GM18861 (cell line): ENCODE results near the gene CD164L2.

Experiments used
- ATAC-seq: cut with Tn5 transposase; IDR thresholded peaks from one replicate; pipeline ENCODE4 v1.9.1; 2021; ENCODE audit not compliant: unreplicated experiment

Gene CD164L2

DNA sequence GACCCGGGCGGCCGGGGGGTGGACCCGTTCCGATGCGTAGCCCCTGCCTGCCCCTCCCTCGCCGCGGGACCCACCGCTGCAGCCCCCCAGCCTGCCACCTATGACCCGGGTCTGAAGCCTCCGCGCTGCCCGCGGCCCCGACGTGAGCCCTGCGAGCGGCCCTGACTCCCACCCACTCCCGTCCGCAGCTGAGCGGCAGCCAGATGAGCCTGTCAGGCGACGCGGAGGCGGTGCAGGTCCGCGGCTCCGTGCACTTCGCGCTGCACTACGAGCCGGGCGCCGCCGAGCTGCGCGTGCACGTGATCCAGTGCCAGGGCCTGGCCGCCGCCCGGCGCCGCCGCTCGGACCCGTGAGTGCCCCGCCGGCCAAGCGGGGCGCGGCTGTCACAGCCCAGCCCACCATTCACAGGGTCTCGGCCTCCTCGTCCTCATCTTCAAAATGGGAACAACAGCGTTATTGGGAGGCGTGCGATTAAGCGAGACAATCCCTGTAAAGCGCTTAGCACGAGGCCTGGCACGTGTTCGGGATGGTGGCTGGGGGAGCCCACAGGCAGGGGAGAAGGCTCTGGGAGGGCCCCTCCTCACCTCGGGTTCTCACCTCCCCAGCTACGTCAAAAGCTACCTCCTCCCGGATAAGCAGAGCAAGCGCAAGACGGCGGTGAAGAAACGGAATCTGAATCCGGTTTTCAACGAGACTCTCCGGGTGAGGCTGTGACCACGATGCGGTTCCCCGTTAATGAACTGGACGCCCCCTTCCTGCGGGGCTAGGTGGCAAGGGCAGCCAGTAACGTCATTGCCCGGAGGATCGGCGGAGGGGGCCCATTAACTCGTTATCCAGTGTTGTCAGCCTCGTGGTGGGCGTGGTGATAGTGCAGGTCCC is 33.1 kb downstream of the CD164L2 start:
- ATAC-seq: no peak

DNA sequence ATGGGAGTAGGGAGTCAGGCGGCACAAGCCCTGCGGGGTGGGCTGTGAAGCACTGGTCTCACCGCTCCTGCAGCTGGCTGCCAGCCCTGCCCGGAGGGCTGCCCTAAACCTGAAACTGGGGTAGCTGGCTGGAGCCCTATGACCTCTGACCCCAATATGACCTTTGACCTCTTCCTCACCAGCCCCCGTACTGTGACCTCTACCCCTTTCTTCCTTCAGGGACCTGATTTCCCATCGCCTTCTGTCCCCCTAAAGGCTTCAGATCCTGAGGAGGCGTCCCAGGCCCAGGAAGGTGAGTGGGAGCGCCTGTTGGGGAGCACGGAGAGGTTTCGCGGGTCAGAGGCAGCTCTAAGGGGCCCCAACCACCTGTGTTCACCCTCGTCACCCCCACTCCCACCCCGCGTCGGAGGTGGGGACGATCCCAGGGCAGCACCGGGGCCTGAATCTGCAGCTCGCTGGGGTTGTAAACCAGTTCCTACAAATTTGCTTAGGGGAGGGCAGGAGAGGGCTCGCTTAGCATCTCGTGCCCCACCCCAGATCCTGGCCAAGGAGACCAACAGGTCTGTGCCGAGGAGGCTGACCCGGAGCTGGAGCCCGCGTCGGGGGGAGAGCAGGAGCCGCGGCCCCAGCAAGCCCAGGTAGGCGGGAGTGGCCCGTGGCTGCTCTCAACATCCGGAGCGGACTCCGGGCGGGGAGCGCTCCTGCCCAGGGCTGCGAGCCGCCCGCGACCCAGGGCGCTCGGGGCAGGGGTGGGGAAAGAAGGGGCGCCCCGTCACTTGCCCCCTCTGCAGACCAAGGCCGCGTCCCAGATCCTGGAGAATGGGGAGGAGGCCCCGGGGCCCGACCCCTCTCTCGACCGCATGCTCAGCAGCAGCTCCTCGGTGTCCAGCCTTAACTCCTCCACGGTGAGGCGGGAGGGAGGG is 34.0 kb downstream of the CD164L2 start:
- ATAC-seq: no peak

DNA sequence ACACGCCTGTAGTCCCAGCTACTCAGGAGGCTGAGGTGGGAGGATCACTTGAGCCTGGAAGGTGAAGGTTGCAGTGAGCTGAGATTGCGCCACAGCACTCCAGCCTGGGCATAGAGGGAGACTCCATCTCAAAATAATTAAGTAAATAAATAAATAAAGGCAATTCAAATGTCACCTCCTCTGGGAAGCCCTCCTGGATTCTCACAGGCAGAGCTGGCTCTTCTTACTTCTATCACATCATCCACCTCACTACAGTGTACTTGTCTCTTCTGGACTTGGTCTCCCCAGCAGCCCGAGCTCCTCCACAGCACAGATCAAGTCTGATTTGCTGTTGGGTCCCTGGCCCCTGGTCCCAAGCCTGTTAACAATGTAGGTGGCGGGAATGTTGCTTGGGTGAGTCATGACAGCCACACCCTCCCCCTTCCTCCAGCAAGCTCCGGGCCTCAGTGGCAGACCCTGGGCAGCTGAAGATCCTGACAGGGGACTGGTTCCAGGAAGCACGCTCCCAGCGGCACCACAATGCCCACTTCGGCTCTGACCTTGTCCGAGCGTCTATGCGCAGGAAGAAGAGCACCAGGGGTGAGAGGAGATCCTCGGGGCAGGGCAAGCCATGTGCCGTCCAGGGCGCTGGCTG is 36.0 kb downstream of the CD164L2 start:
- ATAC-seq: no peak

DNA sequence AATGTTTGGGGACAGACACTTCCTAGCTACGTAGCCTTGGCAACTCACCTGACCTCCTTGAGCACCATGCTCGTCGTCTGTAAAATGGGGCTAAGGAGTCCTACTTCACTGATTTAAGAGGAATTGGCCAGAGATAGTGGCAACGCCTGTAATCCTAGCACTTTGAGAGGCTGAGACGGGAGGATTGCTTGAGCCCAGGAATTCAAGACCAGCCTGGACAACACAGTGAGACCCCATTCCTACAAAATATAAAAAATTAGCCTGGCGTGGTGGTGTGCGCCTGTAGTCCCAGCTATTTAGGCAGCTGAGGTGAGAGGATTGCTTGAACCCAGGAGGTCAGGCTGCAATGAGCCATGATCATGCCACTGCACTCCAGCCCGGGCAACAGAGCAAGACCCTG is 36.8 kb downstream of the CD164L2 start:
- ATAC-seq: no peak

DNA sequence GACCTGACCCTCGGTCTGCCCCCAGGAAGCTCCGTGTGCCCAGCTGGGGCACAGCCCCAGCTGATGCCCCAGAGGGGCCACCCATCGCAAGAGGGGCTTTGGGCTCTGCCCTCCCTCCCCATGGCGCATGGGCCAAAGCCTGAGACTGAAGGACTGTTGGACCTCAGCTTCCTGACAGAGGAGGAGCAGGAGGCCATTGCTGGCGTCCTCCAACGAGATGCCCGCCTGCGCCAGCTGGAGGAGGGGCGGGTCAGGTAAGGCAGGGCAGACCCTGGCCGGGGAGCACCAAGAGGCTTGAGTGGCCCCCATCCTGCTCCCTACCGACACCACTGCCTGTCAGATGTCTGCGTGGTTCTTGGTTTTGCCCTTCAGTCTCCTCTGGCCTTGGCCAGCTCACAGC is 37.9 kb downstream of the CD164L2 start:
- ATAC-seq: no peak

DNA sequence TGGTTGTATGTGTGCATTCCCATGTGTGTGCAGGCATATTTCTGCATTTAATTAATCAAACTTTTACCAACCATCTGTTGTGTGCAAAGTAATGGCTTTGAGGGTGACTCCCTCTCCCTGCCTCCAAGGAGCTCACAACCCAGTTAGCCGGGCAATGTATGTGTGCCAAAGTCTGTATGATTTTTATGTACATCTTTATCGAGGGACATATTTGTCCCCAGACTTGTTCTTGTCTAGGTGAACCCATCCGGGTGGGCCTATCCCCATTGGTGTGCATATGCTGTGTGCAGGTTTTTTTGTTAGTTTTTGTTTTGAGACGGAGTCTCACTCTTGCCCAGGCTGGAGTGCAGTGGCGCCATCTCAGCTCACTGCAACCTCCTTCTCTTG is 39.5 kb downstream of the CD164L2 start:
- no peak for ATAC-seq

DNA sequence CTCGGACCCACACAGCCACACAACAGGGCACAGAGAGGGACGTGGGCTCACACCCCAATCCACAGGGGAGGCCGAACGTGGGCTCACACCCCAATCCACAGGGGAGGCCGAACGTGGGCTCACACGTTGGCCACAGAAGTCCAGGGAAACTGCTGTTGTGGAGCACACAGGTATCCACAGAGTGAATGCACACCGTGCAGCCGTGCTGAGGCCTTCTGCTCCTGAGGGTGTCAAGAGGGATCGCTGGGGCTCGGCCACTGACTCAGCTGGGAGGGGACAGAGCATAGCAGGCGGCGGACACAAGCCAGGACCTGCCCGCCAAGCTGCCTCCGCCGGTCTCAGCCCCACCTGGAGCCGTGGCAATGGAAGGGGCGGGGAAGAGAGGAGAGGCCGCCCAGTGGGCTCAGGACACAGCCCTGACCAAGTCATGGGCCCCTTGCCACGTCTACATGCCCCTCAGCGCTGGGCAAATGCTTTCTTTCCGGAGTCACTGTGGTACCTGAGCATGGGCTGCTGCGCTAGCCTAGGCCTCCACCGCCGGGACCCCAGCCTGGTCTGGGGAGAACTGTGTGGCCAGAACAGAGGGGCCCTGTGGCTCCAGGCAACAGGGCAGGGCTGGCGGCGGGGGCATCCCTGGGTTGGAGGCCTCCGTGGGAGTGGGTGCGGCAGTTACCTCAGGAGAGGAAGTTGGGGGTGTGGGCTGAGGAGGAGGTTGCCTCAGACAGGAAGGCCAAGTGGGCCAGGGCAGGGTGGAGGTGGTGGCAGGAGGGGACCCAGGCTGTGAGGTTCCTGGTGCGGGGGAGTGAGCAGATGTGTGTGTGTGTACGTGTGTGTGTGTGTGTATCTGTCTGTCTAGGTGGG is 40.1 kb downstream of the CD164L2 start:
- no peak for ATAC-seq

DNA sequence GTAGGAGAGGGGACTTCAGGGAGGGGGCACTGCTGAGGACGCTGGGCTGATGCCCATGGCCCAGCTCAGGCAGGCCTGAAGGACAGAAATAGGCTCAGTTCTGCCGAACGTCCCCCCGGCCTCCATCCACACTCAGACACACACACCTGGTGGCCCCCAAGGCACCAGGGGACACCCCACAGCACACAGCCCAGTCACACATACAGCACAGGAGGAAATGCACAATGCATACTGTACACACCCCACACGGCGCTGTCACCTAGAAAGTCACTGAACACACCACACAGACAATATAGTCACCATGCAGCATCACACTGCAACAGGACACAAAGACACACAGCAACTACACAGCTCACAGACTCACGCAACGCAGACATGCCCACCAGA is 40.7 kb downstream of the CD164L2 start:
- ATAC-seq: no peak

DNA sequence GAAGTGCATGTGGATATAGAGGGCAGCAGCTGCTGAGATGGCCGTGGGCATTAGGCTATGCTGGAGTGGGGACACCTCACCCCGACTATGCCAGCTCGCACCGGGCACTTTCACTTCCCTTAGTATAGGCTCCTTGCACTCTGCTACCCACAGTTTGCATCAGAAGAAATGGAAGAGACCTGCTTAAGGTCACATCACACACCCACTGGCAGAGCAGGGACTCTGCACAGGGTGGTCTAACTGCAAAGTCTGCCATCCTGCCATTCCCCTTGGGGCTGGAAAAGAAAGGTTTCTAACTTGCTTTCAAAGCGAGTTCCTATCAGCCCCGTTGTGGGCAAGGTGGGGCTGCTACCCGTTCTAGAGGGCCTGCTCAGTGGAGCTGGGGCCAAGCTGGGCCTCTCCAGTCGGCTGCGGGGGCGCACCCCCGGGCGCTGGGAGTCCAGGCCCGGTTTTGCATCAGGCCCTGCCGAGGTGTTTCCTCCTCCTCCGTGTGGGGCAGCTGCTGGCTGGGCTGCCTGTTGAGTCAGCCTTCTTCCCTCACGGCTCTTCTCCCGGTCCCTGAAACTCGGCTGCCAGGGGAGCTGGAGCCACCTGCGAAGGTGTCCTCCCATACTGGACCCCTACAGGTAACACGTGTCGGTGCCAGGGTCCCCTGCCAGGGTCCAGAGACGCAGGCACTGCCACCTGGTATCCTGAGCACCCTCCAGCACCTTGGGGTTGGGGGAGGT is 41.4 kb downstream of the CD164L2 start, which contains the start of gene SYTL1:
TSS of gene SYTL1 (plus strand) at position 498 of the 728 bp plus-strand sequence. CDS start 3,313 bp downstream, outside the sequence.
- ATAC-seq: no peak

DNA sequence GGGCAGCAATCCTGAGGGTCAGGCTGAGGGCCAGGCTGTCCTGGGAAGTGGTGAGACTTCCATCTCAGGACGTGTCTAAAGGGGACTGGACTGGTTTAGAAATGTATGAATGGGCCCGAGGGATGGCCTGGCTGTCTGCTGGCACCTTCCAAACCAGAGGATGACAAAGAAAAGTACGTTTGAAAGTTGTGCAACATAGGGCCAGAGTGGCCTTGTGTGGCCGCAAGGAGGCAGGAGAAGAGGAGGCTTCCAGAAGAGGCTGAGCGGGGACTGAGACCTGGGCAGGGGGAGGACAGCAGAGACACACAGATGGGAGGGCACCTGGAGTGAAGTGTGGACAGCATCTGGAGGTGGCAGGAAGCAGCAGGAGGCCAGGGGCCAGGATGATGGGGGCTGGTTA is 43.9 kb downstream of the CD164L2 start:
- ATAC-seq: no peak

DNA sequence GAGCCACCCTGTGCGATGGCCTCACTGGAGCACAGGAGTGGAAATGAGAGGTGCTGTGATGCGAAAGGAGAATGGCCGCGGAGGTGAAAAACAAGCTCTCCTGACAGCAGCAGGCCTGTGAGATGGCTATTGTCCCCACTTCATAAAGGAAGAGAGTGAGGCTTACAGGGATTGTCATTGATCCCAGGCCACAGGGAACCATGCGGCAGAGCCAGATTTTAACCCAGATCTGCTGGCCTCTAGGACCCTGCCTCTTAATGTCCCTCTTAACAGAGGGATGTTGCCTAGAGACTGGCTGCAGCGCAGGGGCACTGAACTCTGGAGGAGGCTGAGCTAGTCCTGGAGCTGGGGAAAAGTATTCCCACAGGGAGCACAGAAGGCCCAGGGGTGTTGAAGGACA is 44.4 kb downstream of the CD164L2 start:
- ATAC-seq: no peak

DNA sequence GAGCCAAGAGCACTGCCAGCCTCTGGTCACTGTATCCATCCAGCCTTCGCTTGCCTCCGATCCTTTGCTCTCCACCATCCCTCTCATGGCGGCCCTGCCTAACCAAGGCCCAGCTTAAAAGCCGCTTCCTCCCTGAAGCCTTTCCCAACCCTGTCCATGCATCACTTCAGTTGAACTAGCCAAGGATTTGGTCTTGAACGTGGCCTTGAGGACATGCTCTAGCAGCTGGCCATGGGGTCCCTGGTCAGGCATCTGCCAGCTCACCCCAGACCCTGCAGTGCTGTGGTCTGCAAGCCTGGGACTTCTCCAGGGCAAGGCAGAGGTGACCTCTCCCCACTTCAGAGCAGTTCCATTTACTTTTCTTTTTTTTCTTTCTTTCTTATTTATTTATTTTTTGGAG is 46.4 kb downstream of the CD164L2 start:
- ATAC-seq: no peak

DNA sequence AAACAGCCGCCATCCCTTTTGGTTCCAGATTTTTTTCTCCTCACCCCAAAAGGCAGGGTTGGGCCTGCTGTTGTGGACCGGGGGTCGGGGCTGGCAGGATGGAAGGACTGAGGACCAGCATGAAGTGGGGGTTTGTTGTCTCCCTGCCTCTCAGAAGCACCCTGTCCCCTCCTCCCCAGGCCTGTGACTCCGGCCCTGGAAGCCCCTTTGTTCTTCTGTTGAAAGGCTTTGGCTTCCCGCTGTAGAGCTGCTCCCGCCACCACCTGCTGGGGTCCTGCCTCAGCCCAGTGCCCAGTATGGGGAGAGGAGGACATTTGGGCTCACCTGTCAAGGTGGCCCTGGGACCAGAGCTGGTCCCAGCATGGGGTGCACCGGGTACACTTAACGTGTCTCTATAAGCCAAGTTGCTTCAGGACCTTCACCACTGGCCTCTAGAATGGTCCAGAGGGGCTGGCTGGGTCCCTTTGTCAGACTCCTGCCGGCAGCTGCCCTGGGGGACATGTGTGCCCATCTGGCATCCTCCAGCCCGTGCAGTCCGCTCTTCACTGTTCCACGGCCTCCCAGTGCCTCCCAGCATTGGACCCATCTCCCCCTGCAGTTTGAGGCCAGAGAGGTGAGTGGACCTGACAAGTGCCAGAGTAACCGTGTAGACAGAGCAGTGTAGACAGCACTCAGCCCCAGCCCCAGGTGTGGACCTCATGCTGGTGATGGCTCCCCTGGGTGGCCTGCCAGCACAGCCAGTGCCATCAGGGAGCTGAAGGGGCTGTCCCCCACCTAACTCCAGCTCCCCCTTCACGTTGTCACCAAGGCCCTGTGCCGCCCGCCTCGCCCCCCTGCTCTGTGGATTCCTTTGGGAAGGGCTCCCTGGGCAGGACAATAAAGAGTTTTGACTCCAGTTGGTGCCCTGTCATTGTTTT is 47.4 kb downstream of the CD164L2 start:
- ATAC-seq: no peak

DNA sequence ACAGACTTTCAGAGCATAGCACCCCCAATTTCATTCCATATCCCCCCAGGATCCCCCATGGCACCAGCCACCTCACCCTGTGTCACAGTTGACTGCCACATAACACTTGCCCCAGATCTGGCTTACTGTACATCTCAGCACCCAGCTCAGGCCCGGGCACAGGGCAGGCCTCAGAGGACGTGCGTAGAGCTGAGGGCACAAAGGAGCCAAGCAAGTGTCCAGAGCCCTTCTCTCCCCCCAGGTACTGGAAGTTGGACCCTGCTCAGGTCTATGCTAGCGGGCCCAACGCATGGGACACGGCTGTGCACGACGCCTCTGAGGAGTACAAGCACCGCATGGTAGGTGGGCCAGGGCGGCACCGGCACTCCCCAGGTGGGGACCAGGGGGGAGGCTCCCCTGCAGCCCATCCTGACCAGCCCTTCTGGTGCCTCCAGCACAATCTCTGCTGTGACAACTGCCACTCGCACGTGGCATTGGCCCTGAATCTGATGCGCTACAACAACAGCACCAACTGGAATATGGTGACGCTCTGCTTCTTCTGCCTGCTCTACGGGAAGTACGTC is 49.3 kb downstream of the CD164L2 start:
- ATAC-seq: no peak

DNA sequence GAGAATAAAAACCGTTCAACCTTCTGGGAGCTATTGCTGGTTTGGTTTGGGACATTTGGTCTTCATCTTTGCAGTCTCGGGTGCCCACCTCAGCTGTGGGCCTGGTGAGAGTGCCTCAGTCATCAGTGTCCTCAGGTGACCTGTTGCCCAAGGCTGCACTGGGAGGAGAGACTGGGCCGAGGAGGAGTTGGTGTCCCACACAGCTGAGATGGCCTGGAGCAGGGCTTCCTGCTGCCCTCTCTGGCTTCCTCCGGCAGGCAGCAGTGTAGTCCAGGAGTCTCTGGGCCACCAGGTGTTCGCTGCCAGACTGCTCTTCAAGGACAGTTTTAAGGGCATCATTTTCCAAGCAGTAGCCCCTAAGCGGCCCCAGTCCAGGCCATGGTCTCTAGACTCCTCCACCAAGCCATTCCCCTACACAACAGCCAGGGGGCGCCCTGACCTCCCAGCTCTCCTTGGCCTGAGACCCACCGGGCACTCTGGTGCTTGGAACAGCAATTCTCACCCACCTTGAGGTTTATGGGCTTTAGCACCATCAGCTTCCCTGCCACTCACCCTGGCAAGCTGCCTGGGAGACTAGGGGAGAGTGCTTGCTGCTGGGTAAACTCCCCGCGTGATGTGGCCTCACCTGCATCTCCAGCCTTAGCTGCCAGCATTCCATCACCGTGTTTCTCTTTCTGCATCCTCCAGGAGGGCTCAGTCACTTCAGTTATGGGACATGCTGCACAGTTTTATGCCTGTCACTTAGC is 50.4 kb downstream of the CD164L2 start:
- no peak for ATAC-seq

DNA sequence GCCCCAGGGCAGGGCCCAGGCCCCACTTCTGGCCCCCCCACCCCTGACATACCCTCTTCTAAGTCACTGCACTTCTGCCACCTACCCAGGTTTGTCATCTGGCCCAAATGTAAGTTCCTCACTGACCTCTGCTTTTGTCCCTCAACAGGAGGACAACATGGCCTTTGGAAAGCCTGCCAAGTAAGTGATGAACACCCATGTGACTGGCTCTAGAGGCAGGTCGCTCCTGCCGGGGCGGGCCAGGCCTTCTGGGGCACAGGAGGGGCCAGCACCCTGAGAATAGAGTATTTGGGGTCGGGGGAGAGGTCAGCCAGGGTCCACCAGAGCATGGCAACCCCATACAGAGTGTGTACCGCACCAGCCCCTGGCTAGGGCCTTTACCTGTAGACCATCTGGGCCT is 51.2 kb downstream of the CD164L2 start:
- no peak for ATAC-seq

DNA sequence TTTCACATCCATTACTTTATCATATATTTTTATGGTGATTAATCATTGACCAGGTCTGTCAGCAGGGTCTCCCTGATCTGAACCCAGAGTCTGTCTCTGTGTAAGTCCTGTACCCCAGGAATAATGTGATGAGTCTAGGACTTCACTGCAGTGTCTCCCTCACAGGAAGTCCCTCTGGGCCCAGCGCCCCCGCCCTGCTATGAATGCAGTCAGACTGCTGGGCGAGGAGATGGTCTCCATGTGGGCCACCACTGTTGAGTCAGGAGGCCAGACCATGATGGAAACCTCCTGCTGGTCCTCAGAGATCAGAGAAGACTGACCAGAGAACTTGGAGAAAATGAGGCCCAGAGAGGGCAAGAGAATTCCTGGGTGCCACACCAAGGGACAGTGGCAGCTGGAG is 51.7 kb downstream of the CD164L2 start:
- no peak for ATAC-seq

DNA sequence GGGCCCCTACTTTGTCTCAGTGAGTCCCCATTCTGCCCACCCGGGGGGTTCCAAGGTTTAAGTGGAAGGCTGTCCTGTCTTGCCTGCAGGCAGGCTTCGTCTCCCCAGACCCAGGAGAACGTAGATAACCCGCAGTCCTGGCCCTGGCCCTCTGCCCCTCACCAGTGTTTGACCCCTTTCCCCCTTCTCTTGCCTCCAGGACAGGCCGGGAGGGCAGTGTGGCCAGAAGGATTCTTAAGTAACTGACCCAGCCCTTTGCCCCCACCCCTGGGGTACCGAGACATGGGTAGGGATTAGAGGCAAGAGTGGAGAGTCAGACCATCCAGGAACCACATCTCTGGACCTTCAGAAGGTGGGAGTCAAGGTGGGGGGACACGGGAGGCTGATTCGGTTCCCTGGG is 52.3 kb downstream of the CD164L2 start:
- no peak for ATAC-seq
